Adrenal gland (tissue), 5 donors: ENCODE measurements around the gene JAK3.
"Not testable (repeated sequence)": the region's sequence is repeated elsewhere in the genome, so short reads cannot be mapped to it uniquely, and the experiment has no call there.

Experiments
- CTCF ChIP-seq, 6 experiments: fragments of 450-650 bp in 4 of 6; fragments of 200-600 bp in 2 of 6; sonication (generic) in 1 of 6; IDR thresholded peaks; 1 replicate in 5 of 6; 2 replicates in 1 of 6; pipeline versions ENCODE4 v1.5.1 to v1.8.0; 2016 to 2021; ENCODE audit warnings: antibody characterized with exemption in 6 of 6, mild to moderate bottlenecking in 2 of 6, moderate library complexity in 1 of 6
- POLR2A ChIP-seq, 2 donors: fragments of 450-650 bp; IDR thresholded peaks; one replicate each; pipeline ENCODE4 v1.6.1; 2017; ENCODE audit warnings: antibody characterized with exemption in 2 of 2, mild to moderate bottlenecking in 2 of 2, moderate library complexity in 1 of 2
- donor health status: DM: no; HTN: no; CAD: no.

- not testable (repeated sequence) for TF ChIP-seq POLR2A, CTCF (IDR thresholded peaks at IDR 0.05)
These were observed 69.9 kb downstream of the JAK3 start for GRCh38 chr19:17777840-17778239.
